Vagina (tissue), 2 donors: ENCODE data around the gene OR5D13. TPM values are rescaled to one million over a fixed set of nuclear protein-coding genes. Genes with fewer than 3 reads are reported as not detected.

Experiments
- DNase-seq, 2 donors: peaks; one replicate each; pipeline ENCODE4 v3.0.0-alpha.2; 2017; ENCODE audit errors: extremely low spot score in 2 of 2
- H3K27ac ChIP-seq: fragments of 200-600 bp; sonication (generic); one replicate; pipeline ENCODE4 v1.5.1; 2019
- H3K27me3 ChIP-seq: fragments of 200-600 bp; sonication (generic); one replicate; pipeline ENCODE4 v1.5.1; 2019
- H3K36me3 ChIP-seq, 2 donors: fragments of 200-600 bp; sonication (generic); one replicate each; pipeline ENCODE4 v1.5.1; 2017 to 2019
- H3K4me1 ChIP-seq: fragments of 200-600 bp; sonication (generic); one replicate; pipeline ENCODE4 v1.5.1; 2019
- H3K4me3 ChIP-seq, 2 donors: fragments of 200-600 bp; sonication (generic); 1 replicate in 1 of 2; 2 replicates in 1 of 2; pipeline ENCODE4 v1.5.1; 2016 to 2019
- H3K9me3 ChIP-seq: fragments of 200-600 bp; sonication (generic); one replicate; pipeline ENCODE4 v1.5.1; 2019
- CTCF ChIP-seq, 3 experiments: fragments of 450-650 bp in 2 of 3; fragments of 200-600 bp in 1 of 3; sonication (generic) in 1 of 3; IDR thresholded peaks; one replicate each; pipeline ENCODE4 v1.5.1; 2017 to 2019; ENCODE audit warnings: antibody characterized with exemption in 3 of 3, mild to moderate bottlenecking in 2 of 3, moderate library complexity in 2 of 3
- POLR2A ChIP-seq, 2 donors: fragments of 450-650 bp; IDR thresholded peaks; one replicate each; pipeline ENCODE4 v1.6.1; 2017; ENCODE audit warnings: antibody characterized with exemption in 2 of 2, mild to moderate bottlenecking in 2 of 2, moderate library complexity in 2 of 2
- POLR2AphosphoS5 ChIP-seq, 2 donors: sonication (generic); formaldehyde crosslinking; IDR thresholded peaks; one replicate each; pipeline ENCODE4 v1.9.0; 2017; ENCODE audit warnings: antibody characterized with exemption in 2 of 2, mild to moderate bottlenecking in 2 of 2, low read depth in 1 of 2; ENCODE audit not compliant: insufficient read depth in 1 of 2
- intact Hi-C: fragments of 100-400 bp; cut with DNase I; formaldehyde crosslinking; loops from one replicate; pipeline ENCODE4 v1.15.1; 2023
- total RNA-seq: library from RNA; depleted of rRNA; stranded (reverse); fragments of >200 nt; gene quantifications from one replicate; pipeline ENCODE4 v1.2.3, GENCODE V29; 2016

The OR5D13 gene
- total RNA-seq, 1 donor from 2014 or later, result not detected

DNA sequence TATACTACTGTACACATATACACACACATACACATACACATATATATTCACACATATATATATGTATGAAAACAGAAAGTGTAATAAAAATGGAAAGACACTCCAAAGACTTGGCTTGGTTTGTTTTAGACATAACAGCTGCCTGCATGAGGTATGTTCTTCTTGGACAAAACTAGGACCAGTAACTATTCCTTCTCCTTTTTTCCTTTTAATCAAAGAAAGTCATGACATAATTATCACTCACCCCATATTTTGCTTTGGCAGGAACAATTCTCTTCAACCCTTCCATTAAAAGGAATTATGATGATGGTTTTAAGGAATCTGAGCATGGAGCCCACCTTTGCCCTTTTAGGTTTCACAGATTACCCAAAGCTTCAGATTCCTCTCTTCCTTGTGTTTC, 22.0 kb downstream of the OR5D13 start, which contains the start of gene OR5D14:
TSS of gene OR5D14 (plus strand) at position 301 of the 400 bp plus-strand sequence. CDS start at position 301, 0 bp downstream.
- H3K27ac ChIP-seq, result no peak within 1 kb of the TSS
- TF ChIP-seq POLR2AphosphoS5 (IDR thresholded peaks at IDR 0.05; ENCODE audit: insufficient read depth in 1 of 2, low read depth in 1 of 2) (no peak), POLR2A (IDR thresholded peaks at IDR 0.05) (no peak), CTCF (IDR thresholded peaks at IDR 0.05) (no peak)
- no peaks in the 10 kb centered on the region for H3K4me1 ChIP-seq
- intact Hi-C loops, result no loop called here
- H3K36me3 ChIP-seq, result no peaks in the 10 kb centered on the region
- DNase-seq, result no peak
- H3K27me3 ChIP-seq, result no peaks in the 10 kb centered on the region
- H3K4me3 ChIP-seq, result no peak within 1 kb of the TSS
- H3K9me3 ChIP-seq, result no peaks in the 10 kb centered on the region

DNA sequence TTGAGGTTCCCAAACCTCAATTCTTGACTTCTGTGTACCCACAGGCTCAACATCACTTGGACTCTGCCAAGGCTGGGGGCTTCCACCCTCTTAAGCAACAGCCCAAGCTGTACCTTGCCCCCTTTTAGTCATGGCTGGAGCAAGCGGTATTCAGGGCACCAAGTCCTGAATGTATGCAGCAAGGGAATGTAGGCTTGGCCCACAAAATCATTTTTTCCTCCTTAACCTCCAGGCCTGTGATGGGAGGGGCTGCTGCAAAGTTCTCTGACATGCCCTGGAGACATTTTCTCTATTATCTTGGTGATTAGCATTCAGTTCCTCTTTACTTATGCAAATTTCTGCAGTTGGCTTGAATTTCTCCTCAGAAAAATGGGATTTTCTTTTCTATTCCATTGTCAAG, 33.0 kb downstream of the OR5D13 start:
- H3K4me3 ChIP-seq, result no peak overlapping the region
- intact Hi-C loops, result no loop called here
- no peaks in the 10 kb centered on the region for H3K27me3 ChIP-seq
- TF ChIP-seq POLR2AphosphoS5 (IDR thresholded peaks at IDR 0.05; ENCODE audit: insufficient read depth in 1 of 2, low read depth in 1 of 2) (no peak), CTCF (IDR thresholded peaks at IDR 0.05) (no peak), POLR2A (IDR thresholded peaks at IDR 0.05) (no peak)
- no peaks in the 10 kb centered on the region for H3K4me1 ChIP-seq
- H3K27ac ChIP-seq, result no peak overlapping the region
- no peaks in the 10 kb centered on the region for H3K9me3 ChIP-seq
- no peaks in the 10 kb centered on the region for H3K36me3 ChIP-seq
- DNase-seq, result no peak

DNA sequence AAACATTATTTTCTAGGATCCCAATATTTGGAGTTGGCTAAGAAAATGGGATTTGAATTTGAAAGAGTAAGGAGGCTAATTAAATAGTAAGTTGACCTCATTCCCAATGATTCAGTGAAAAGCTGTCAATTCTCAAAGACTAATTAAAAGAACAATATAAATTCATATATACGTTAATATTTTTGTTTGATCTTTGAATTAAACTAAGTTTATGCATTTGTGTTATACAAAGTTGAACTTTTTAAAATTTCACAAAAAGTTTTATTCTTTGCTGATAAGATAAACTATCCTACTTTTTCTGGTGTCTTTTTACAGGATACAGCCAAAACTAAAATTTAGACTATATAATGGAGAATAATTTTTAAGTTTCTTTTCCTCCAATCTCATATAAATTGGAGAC, 37.8 kb downstream of the OR5D13 start, which contains the start of gene OR5L1:
TSS of gene OR5L1 (plus strand) at position 301 of the 400 bp plus-strand sequence. CDS start 100 bp downstream, outside the sequence.
- Histone ChIP-seq H3K9me3 (no peaks in the 10 kb centered on the region), H3K4me3 (no peak within 1 kb of the TSS), H3K36me3 (no peaks in the 10 kb centered on the region), H3K4me1 (no peaks in the 10 kb centered on the region), H3K27me3 (no peaks in the 10 kb centered on the region), H3K27ac (no peak within 1 kb of the TSS)
- intact Hi-C loops, result no loop called here
- DNase-seq, result no peak
- no peak for TF ChIP-seq POLR2AphosphoS5 (IDR thresholded peaks at IDR 0.05; ENCODE audit: insufficient read depth in 1 of 2, low read depth in 1 of 2)
- no peak for TF ChIP-seq POLR2A (IDR thresholded peaks at IDR 0.05)
- TF ChIP-seq CTCF (IDR thresholded peaks at IDR 0.05), result no peak

DNA sequence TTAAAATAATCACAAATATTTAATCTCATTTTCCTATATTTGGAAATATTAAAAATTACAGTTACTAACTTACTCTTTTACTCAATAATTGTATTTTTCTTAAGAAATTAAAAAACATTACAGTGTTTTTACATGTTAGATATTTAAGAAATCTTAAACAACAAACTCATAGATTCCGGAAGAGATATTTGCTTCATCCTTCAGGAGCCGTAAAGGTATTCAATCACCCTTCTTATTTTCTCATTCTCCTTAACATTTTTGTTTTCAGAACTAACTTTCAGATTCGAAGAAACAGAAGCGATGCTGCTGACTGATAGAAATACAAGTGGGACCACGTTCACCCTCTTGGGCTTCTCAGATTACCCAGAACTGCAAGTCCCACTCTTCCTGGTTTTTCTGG, 46.1 kb downstream of the OR5D13 start, which contains the start of gene OR5D18:
TSS of gene OR5D18 (plus strand) at position 301 of the 400 bp plus-strand sequence. CDS start at position 301, 0 bp downstream.
- DNase-seq, result no peak
- H3K36me3 ChIP-seq, result no peaks in the 10 kb centered on the region
- no peaks in the 10 kb centered on the region for H3K4me1 ChIP-seq
- TF ChIP-seq POLR2AphosphoS5 (IDR thresholded peaks at IDR 0.05; ENCODE audit: insufficient read depth in 1 of 2, low read depth in 1 of 2) (no peak), POLR2A (IDR thresholded peaks at IDR 0.05) (no peak), CTCF (IDR thresholded peaks at IDR 0.05) (no peak)
- H3K4me3 ChIP-seq, result no peak within 1 kb of the TSS
- H3K27me3 ChIP-seq, result no peaks in the 10 kb centered on the region
- H3K27ac ChIP-seq, result no peak within 1 kb of the TSS
- H3K9me3 ChIP-seq, result no peaks in the 10 kb centered on the region
- intact Hi-C loops, result no loop called here

Other genes with a start within 250 kb of the OR5D13 start
- gene OR4C15, start 219.0 kb upstream of the OR5D13 start, total RNA-seq, result not detected
- not detected for gene OR4C16, start 201.3 kb upstream of the OR5D13 start, total RNA-seq
- gene OR4C11, start 165.8 kb upstream of the OR5D13 start, total RNA-seq, result not detected
- gene OR4P4, start 138.3 kb upstream of the OR5D13 start, total RNA-seq, result not detected
- gene OR4S2, start 125.1 kb upstream of the OR5D13 start, total RNA-seq, result not detected
- not detected for gene OR4C6, start 111.2 kb upstream of the OR5D13 start, total RNA-seq
- gene OR5D14, start 22.1 kb downstream of the OR5D13 start, total RNA-seq, result not detected
- gene OR5L1, start 37.9 kb downstream of the OR5D13 start, total RNA-seq, result not detected
- not detected for gene OR5D18, start 46.2 kb downstream of the OR5D13 start, total RNA-seq
- gene OR5L2, start 53.8 kb downstream of the OR5D13 start, total RNA-seq, result not detected
- not detected for gene OR5D16, start 65.3 kb downstream of the OR5D13 start, total RNA-seq
- not detected for gene TRIM51, start 109.9 kb downstream of the OR5D13 start, total RNA-seq
- not detected for gene OR5W2, start 141.1 kb downstream of the OR5D13 start, total RNA-seq
- not detected for gene OR5I1, start 163.0 kb downstream of the OR5D13 start, total RNA-seq
- gene OR10AG1, start 196.5 kb downstream of the OR5D13 start, total RNA-seq, result not detected
- not detected for gene OR5F1, start 221.2 kb downstream of the OR5D13 start, total RNA-seq